Ascending aorta (tissue), 2 donors: Measurements from ENCODE around the gene MNX1. TPM values are rescaled to one million over a fixed set of nuclear protein-coding genes. Genes with fewer than 3 reads are reported as not detected.

Experiments used
- DNase-seq, 2 donors: peaks; one replicate each; pipeline ENCODE4 v3.0.0-alpha.2; 2019; ENCODE audit warnings: low spot score in 2 of 2
- H3K27ac ChIP-seq, 2 donors: fragments of 200-600 bp; sonication (generic); one replicate each; pipeline ENCODE4 v1.5.1; 2016 to 2017; ENCODE audit warnings: mild to moderate bottlenecking in 1 of 2
- H3K27me3 ChIP-seq: fragments of 200-600 bp; sonication (generic); one replicate; pipeline ENCODE4 v1.5.1; 2017
- H3K36me3 ChIP-seq, 2 donors: fragments of 200-600 bp; sonication (generic); one replicate each; pipeline ENCODE4 v1.5.1; 2016
- H3K4me1 ChIP-seq, 2 donors: fragments of 200-600 bp; sonication (generic); one replicate each; pipeline ENCODE4 v1.5.1; 2016 to 2017; ENCODE audit warnings: mild to moderate bottlenecking in 1 of 2
- H3K4me3 ChIP-seq, 2 donors: fragments of 200-600 bp; sonication (generic); one replicate each; pipeline ENCODE4 v1.5.1; 2016 to 2017; ENCODE audit warnings: mild to moderate bottlenecking in 1 of 2
- H3K9me3 ChIP-seq, 2 donors: fragments of 200-600 bp; sonication (generic); one replicate each; pipeline ENCODE4 v1.5.1; 2016
- CTCF ChIP-seq, 3 experiments: fragments of 200-600 bp in 2 of 3; fragments of 450-650 bp in 1 of 3; sonication (generic) in 2 of 3; IDR thresholded peaks; one replicate each; pipeline ENCODE4 v1.5.1; 2016 to 2019; ENCODE audit warnings: antibody characterized with exemption in 3 of 3, mild to moderate bottlenecking in 1 of 3, moderate library complexity in 1 of 3
- intact Hi-C: fragments of 100-400 bp; cut with DNase I; formaldehyde crosslinking; loops from one replicate; pipeline ENCODE4 v1.15.1; 2023
- total RNA-seq: library from RNA; depleted of rRNA; stranded (reverse); fragments of >200 nt; gene quantifications from one replicate; pipeline ENCODE4 v1.1.0, GENCODE V29; 2016

Gene MNX1
- total RNA-seq, 1 donor from 2014 or later = not detected

DNA sequence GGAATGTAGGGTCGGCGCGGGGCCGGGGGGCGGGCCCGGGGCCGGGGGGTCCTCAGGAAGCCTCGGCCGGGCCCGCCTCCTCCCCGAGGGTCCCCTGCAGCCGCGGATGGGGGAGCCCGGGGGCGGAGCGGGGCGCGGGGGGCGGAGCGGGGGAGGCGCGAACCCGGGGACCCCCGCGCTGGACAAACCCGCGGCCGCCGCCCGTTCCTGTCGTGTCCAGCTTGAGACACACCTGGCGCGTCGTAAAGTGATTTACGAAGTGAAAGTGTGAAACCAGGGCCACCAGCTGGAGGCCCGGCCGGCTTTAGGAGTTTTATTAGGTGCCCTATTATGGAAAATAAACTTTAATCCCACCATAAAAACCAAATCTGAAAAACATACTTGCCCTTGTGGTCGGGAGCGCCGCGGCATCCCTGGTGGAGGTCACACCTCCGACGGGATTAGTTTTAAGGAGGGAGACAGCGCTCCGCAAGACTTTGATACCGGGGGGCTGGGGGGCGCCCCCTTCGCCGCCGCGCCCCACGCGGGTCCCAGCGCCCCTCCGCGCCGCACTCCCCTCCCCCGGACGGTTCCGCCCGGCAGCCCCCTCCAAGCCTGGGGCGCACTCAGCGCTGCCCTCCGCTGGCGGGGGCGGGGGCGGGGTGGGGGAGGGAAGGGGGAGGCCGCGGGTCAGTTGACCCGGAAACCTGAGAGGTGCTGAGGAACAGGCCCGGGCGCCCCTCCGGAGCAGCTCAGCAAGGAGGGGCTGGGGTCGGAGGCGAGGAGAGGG lies 10.3 kb downstream of the MNX1 start:
- TF ChIP-seq CTCF (IDR thresholded peaks at IDR 0.05) = no peak
- Histone ChIP-seq H3K36me3 (no peaks in the 10 kb centered on the region), H3K27me3 (peaks cover 32% of the 10 kb centered on the region), H3K9me3 (no peaks in the 10 kb centered on the region), H3K4me3 (peak overlapping the region; percentile 52 to 64), H3K4me1 (peaks cover 9 to 12% of the 10 kb centered on the region in 2 donors), H3K27ac (no peak overlapping the region)
- intact Hi-C loops = no loop called here
- DNase-seq = no peak

DNA sequence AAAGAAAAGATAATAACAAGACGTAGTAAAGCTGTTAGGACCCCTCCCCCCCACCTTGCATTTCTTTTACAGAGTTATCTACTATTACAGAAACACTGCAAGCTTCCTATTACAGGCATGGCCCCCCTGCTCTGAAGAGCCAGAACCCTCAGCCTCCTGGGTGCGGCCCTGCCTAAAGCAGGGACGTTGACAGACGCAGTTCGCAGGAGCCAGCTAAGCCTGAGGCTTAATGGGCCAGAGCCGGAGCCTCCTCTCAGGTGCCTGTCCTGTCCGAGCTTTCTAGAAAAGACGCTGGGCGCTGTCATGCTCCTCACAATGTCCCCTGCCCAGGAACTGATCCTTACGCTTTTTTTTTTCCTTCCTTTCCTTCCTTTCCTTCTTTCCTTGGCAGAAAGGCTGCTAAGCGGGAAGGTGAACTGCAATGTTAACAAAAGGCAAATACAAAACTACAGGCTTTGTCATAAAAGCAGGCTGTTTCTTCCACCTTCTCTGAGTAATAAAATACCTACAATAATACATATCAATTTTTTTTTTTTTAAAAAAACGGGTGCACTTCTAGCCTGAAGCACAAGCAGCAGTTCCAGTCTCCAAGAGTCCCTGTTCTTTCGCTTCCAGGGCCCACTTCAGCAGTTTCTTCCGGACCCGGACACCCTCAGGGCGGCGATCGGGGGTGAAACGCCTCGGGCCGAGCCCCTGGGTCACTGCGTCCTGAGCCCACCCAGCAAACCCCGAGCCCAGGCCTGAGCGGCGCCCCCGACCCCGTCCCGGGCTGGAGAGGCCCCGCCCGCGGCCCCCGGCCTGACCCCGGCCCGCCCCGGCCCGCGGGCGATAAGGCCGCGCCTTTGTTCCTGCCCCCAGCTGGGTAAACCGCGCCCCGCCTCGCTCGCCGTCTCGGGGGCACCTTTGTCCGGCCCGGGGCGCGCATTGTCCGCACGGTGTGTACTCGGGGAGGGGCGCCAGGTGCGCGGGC lies 11.2 kb downstream of the MNX1 start:
- Histone ChIP-seq H3K4me3 (peak overlapping the region; percentile 52 to 64), H3K27me3 (peaks cover 28% of the 10 kb centered on the region), H3K4me1 (peaks cover 9 to 12% of the 10 kb centered on the region in 2 donors), H3K36me3 (no peaks in the 10 kb centered on the region), H3K9me3 (no peaks in the 10 kb centered on the region), H3K27ac (no peak overlapping the region)
- DNase-seq = peak in 1 of 2 donors; percentile 40
- no peak for TF ChIP-seq CTCF (IDR thresholded peaks at IDR 0.05)
- intact Hi-C loops = no loop called here

- intact Hi-C loops = no loop called here
- Histone ChIP-seq H3K27me3 (peaks cover 2% of the 10 kb centered on the region), H3K27ac (no peak overlapping the region), H3K9me3 (no peaks in the 10 kb centered on the region), H3K4me3 (no peak overlapping the region), H3K36me3 (no peaks in the 10 kb centered on the region), H3K4me1 (peaks cover 0 to under 1% of the 10 kb centered on the region in 2 donors)
- DNase-seq = peak in 1 of 2 donors; percentile 31
- no peak for TF ChIP-seq CTCF (IDR thresholded peaks at IDR 0.05)
These were observed 16.0 kb downstream of the MNX1 start for GRCh38 chr7:156994417-156994816.

DNA sequence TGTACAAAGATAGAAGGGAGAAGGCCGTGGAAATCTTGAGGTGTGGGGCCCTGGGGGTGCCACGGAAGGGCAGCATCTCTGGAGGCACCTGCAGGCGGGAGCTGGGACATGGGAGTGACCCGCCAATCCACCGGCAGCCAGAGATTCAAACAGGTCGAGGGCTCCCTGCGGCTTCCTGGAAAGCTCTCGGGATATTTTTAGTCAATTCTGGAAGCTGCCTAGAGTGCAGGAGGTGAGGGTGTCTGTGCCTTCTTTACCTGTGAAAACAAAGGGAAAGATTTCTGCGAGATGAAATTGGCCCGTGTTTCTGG lies 16.6 kb downstream of the MNX1 start:
- H3K4me1 ChIP-seq = no peaks in the 10 kb centered on the region
- TF ChIP-seq CTCF (IDR thresholded peaks at IDR 0.05) = no peak
- H3K9me3 ChIP-seq = no peaks in the 10 kb centered on the region
- no peaks in the 10 kb centered on the region for H3K27me3 ChIP-seq
- no peaks in the 10 kb centered on the region for H3K36me3 ChIP-seq
- DNase-seq = no peak
- no peak overlapping the region for H3K27ac ChIP-seq
- H3K4me3 ChIP-seq = no peak overlapping the region
- intact Hi-C loops = no loop called here

GRCh38 chr7:156993021-156993924 lies 17.2 kb downstream of the MNX1 start:
- Histone ChIP-seq H3K9me3 (no peaks in the 10 kb centered on the region), H3K27me3 (no peaks in the 10 kb centered on the region), H3K27ac (no peak overlapping the region), H3K4me1 (no peaks in the 10 kb centered on the region), H3K36me3 (no peaks in the 10 kb centered on the region), H3K4me3 (no peak overlapping the region)
- intact Hi-C loops = no loop called here
- peak in 1 of 2 donors; percentile 31 for DNase-seq
- no peak for TF ChIP-seq CTCF (IDR thresholded peaks at IDR 0.05)
